ENCODE results near the gene HEMGN.

The HEMGN gene

DNA sequence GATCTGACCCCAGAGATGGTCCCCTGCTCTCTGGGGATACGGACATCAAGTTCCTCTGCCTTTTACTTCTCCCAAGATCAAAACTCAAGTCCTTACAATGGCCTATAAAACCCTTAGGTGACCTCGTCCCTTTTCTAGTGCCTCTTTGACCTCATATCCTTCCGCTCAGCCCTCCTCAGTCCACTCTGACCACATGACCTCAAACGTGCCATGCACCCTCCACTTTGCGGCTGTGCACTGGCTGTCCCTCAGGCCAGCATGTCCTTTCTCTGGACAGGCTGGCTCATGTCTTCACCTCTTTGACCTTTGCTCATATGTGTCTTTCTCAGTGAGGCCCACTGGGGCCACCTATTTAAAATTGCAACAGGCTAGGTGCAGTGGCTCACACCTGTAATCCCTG lies 30.3 kb downstream of the HEMGN start:
- no peak for ATAC-seq
- no peak for TF ChIP-seq ARNTL (CRISPR knock-in tag; IDR thresholded peaks at IDR 0.05; ENCODE audit: borderline replicate concordance, low read depth)
- no peak for TF ChIP-seq ZNF8 (CRISPR knock-in tag; IDR thresholded peaks at IDR 0.05)
- TF ChIP-seq, protein P1, sequence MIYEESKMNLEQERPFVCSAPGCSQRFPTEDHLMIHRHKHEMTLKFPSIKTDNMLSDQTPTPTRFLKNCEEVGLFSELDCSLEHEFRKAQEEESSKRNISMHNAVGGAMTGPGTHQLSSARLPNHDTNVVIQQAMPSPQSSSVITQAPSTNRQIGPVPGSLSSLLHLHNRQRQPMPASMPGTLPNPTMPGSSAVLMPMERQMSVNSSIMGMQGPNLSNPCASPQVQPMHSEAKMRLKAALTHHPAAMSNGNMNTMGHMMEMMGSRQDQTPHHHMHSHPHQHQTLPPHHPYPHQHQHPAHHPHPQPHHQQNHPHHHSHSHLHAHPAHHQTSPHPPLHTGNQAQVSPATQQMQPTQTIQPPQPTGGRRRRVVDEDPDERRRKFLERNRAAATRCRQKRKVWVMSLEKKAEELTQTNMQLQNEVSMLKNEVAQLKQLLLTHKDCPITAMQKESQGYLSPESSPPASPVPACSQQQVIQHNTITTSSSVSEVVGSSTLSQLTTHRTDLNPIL (CRISPR knock-in tag; IDR thresholded peaks at IDR 0.05; ENCODE audit: low read depth): no peak
- TF ChIP-seq, protein P2, sequence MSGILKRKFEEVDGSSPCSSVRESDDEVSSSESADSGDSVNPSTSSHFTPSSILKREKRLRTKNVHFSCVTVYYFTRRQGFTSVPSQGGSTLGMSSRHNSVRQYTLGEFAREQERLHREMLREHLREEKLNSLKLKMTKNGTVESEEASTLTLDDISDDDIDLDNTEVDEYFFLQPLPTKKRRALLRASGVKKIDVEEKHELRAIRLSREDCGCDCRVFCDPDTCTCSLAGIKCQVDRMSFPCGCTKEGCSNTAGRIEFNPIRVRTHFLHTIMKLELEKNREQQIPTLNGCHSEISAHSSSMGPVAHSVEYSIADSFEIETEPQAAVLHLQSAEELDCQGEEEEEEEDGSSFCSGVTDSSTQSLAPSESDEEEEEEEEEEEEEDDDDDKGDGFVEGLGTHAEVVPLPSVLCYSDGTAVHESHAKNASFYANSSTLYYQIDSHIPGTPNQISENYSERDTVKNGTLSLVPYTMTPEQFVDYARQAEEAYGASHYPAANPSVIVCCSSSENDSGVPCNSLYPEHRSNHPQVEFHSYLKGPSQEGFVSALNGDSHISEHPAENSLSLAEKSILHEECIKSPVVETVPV (CRISPR knock-in tag; IDR thresholded peaks at IDR 0.05): no peak
- TF ChIP-seq ZNF565 (CRISPR knock-in tag; conservative IDR thresholded peaks at IDR 0.05; ENCODE audit: low read depth): no peak
- TF ChIP-seq BACH2 (CRISPR knock-in tag; IDR thresholded peaks at IDR 0.05; ENCODE audit: borderline replicate concordance): no peak
- TF ChIP-seq, protein P3, sequence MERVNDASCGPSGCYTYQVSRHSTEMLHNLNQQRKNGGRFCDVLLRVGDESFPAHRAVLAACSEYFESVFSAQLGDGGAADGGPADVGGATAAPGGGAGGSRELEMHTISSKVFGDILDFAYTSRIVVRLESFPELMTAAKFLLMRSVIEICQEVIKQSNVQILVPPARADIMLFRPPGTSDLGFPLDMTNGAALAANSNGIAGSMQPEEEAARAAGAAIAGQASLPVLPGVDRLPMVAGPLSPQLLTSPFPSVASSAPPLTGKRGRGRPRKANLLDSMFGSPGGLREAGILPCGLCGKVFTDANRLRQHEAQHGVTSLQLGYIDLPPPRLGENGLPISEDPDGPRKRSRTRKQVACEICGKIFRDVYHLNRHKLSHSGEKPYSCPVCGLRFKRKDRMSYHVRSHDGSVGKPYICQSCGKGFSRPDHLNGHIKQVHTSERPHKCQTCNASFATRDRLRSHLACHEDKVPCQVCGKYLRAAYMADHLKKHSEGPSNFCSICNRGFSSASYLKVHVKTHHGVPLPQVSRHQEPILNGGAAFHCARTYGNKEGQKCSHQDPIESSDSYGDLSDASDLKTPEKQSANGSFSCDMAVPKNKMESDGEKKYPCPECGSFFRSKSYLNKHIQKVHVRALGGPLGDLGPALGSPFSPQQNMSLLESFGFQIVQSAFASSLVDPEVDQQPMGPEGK (CRISPR knock-in tag; IDR thresholded peaks at IDR 0.05; ENCODE audit: borderline replicate concordance): no peak
- no peak for TF ChIP-seq ZFP3 (CRISPR knock-in tag; IDR thresholded peaks at IDR 0.05)
- TF ChIP-seq SNAI2 (CRISPR knock-in tag; IDR thresholded peaks at IDR 0.05): no peak
- no peak for TF ChIP-seq ISL1 (CRISPR knock-in tag; IDR thresholded peaks at IDR 0.05)
- TF ChIP-seq ESRRG (CRISPR knock-in tag; IDR thresholded peaks at IDR 0.05): no peak
- no peak for TF ChIP-seq ZNF70 (CRISPR knock-in tag; IDR thresholded peaks at IDR 0.05)
- no peak for TF ChIP-seq GLIS3 (CRISPR knock-in tag; IDR thresholded peaks at IDR 0.05)
- no peak for TF ChIP-seq CSDC2 (CRISPR knock-in tag; IDR thresholded peaks at IDR 0.05)
- no peak for TF ChIP-seq TOX (CRISPR knock-in tag; IDR thresholded peaks at IDR 0.05; ENCODE audit: borderline replicate concordance)
- TF ChIP-seq OSR1 (CRISPR knock-in tag; IDR thresholded peaks at IDR 0.05): no peak
- no peak for TF ChIP-seq ZFP30 (CRISPR knock-in tag; IDR thresholded peaks at IDR 0.05)
- no peak for TF ChIP-seq PPARA (CRISPR knock-in tag; IDR thresholded peaks at IDR 0.05; ENCODE audit: borderline replicate concordance)
- no peak for TF ChIP-seq TCF4 (CRISPR knock-in tag; IDR thresholded peaks at IDR 0.05; ENCODE audit: borderline replicate concordance)
- TF ChIP-seq RARB (CRISPR knock-in tag; IDR thresholded peaks at IDR 0.05): no peak

DNA sequence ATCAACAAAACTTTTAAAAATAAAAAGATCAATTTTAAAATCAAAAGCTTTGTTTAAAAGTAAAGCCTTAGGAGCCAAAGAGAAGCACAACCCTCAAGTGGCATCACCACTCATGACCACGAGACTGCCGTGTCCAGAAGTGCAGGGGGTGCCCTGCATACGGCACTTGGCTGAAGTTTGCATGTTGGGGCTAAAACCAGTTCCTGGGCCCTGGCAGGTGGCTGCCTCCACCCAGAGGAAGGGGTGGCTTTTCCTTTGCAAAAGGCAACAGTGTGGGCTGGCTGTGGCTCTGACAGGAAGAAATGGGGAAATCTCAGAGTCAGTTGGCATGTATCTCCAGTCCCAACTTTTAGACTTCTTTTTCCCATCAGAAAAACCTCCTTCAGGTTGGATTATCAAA lies 30.9 kb downstream of the HEMGN start:
- ATAC-seq: no peak
- TF ChIP-seq ZNF70 (CRISPR knock-in tag; IDR thresholded peaks at IDR 0.05) (no peak), ARNTL (CRISPR knock-in tag; IDR thresholded peaks at IDR 0.05; ENCODE audit: borderline replicate concordance, low read depth) (no peak), ZFP3 (CRISPR knock-in tag; IDR thresholded peaks at IDR 0.05) (no peak), SNAI2 (CRISPR knock-in tag; IDR thresholded peaks at IDR 0.05) (no peak)

DNA sequence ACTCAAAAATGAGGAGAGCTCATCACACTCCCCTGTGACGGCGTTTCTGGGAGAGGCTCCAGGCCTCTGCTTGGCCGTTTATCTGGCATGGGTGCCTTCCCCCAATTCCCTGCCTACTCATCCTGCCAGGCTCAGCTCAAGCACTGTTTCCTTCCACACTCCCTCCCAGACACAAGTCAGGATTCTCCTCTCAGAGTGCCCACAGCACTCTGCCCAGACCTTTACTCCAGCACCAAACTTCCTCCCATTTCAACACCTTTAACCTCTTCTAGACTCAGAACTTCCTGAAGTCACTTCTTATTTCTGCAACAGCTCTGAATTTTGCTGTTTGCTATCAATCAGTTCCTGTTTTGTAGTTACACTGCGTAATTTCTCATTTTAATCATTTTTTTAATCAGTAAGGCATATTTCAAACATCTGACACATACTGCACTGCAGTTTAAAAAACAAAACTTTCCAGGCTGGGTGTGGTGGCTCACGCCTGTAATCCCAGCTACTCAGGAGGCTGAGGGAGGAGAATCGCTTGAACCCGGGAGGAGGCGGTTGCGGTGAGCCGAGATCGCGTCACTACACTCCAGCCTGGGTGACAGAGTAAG lies 31.6 kb downstream of the HEMGN start:
- TF ChIP-seq ZC3H10 (CRISPR knock-in tag; IDR thresholded peaks at IDR 0.05) (no peak), ESRRG (CRISPR knock-in tag; IDR thresholded peaks at IDR 0.05) (no peak), CSDC2 (CRISPR knock-in tag; IDR thresholded peaks at IDR 0.05) (no peak), SNAI2 (CRISPR knock-in tag; IDR thresholded peaks at IDR 0.05) (no peak), GLIS3 (CRISPR knock-in tag; IDR thresholded peaks at IDR 0.05) (no peak), ZFP30 (CRISPR knock-in tag; IDR thresholded peaks at IDR 0.05) (no peak)
- TF ChIP-seq, protein P4, sequence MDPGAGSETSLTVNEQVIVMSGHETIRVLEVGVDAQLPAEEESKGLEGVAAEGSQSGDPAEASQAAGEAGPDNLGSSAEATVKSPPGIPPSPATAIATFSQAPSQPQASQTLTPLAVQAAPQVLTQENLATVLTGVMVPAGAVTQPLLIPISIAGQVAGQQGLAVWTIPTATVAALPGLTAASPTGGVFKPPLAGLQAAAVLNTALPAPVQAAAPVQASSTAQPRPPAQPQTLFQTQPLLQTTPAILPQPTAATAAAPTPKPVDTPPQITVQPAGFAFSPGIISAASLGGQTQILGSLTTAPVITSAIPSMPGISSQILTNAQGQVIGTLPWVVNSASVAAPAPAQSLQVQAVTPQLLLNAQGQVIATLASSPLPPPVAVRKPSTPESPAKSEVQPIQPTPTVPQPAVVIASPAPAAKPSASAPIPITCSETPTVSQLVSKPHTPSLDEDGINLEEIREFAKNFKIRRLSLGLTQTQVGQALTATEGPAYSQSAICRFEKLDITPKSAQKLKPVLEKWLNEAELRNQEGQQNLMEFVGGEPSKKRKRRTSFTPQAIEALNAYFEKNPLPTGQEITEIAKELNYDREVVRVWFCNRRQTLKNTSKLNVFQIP (CRISPR knock-in tag; IDR thresholded peaks at IDR 0.05; ENCODE audit: borderline replicate concordance, low read depth): no peak
- no peak for ATAC-seq

DNA sequence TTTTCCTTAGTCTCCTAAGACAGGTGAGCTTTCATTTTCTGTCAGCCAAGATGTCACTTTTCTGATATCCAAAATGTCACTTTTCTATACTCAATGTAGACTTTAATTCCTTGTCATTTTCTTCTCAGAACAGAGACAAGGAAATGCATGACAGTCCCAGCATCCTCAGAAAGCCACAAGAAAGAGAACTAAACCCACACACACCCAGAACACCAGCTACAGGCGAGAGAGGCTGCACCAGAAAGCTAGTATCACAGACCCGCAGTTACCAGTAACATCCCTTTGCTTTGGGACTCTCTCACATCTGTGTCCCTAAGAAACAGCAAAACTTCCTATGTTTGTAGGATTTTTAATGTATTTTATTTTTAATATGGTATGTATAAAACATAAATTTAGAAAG lies 32.7 kb downstream of the HEMGN start:
- ATAC-seq: no peak
- no peak for TF ChIP-seq ISL1 (CRISPR knock-in tag; IDR thresholded peaks at IDR 0.05)
- TF ChIP-seq ZNF565 (CRISPR knock-in tag; conservative IDR thresholded peaks at IDR 0.05; ENCODE audit: low read depth): no peak
- no peak for TF ChIP-seq GLIS3 (CRISPR knock-in tag; IDR thresholded peaks at IDR 0.05)
- no peak for TF ChIP-seq BACH2 (CRISPR knock-in tag; IDR thresholded peaks at IDR 0.05; ENCODE audit: borderline replicate concordance)
- TF ChIP-seq, protein P4 (CRISPR knock-in tag; IDR thresholded peaks at IDR 0.05; ENCODE audit: borderline replicate concordance, low read depth): no peak
- TF ChIP-seq ZNF70 (CRISPR knock-in tag; IDR thresholded peaks at IDR 0.05): no peak
- TF ChIP-seq TOX (CRISPR knock-in tag; IDR thresholded peaks at IDR 0.05; ENCODE audit: borderline replicate concordance): no peak
- TF ChIP-seq ZFP3 (CRISPR knock-in tag; IDR thresholded peaks at IDR 0.05): no peak
- no peak for TF ChIP-seq RARB (CRISPR knock-in tag; IDR thresholded peaks at IDR 0.05)
- TF ChIP-seq, protein P5, sequence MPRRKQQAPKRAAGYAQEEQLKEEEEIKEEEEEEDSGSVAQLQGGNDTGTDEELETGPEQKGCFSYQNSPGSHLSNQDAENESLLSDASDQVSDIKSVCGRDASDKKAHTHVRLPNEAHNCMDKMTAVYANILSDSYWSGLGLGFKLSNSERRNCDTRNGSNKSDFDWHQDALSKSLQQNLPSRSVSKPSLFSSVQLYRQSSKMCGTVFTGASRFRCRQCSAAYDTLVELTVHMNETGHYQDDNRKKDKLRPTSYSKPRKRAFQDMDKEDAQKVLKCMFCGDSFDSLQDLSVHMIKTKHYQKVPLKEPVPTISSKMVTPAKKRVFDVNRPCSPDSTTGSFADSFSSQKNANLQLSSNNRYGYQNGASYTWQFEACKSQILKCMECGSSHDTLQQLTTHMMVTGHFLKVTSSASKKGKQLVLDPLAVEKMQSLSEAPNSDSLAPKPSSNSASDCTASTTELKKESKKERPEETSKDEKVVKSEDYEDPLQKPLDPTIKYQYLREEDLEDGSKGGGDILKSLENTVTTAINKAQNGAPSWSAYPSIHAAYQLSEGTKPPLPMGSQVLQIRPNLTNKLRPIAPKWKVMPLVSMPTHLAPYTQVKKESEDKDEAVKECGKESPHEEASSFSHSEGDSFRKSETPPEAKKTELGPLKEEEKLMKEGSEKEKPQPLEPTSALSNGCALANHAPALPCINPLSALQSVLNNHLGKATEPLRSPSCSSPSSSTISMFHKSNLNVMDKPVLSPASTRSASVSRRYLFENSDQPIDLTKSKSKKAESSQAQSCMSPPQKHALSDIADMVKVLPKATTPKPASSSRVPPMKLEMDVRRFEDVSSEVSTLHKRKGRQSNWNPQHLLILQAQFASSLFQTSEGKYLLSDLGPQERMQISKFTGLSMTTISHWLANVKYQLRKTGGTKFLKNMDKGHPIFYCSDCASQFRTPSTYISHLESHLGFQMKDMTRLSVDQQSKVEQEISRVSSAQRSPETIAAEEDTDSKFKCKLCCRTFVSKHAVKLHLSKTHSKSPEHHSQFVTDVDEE (CRISPR knock-in tag; IDR thresholded peaks at IDR 0.05): no peak
